SK-N-SH (cell line): ENCODE data around the gene TMEM94. TPM values are rescaled to one million over a fixed set of nuclear protein-coding genes. Genes with fewer than 3 reads are reported as not detected.

Source experiments
- CTCF ChIA-PET: fragments of 300-600, 350-600 bp; formaldehyde crosslinking; extraction: SDS; loops from one replicate; lab custom pipeline; 2021; lab: Yijun Ruan, JAX
- POLR2A ChIA-PET: fragments of 350-600 bp; sonication (Branson Sonifier 250); formaldehyde crosslinking; extraction: SDS; loops from one replicate; lab custom pipeline; 2020; ENCODE audit warnings: antibody characterized with exemption, inconsistent platforms; lab: Yijun Ruan, JAX
- DNase-seq: peaks from one replicate; pipeline ENCODE4 v3.0.0; 2012
- H2AFZ ChIP-seq: fragments of 200-600 bp; sonication (generic); 2 replicates; pipeline ENCODE4 v1.8.1; 2016; ENCODE audit warnings: antibody characterized with exemption, mild to moderate bottlenecking, low read depth
- H3F3A ChIP-seq: fragments of 200-600 bp; sonication (generic); replicated peaks from 2 replicates; pipeline ENCODE3; 2016; ENCODE audit warnings: antibody characterized with exemption, mild to moderate bottlenecking; ENCODE audit not compliant: insufficient read depth
- H3K27ac ChIP-seq, 2 experiments: fragments of 200-500 bp in 1 of 2; fragments of 200-600 bp in 1 of 2; sonication (Bioruptor generic) in 1 of 2; sonication (generic), shearing (Covaris generic) in 1 of 2; 2 replicates each; pipeline versions ENCODE4 v1.5.1 to v1.6.1; 2014 to 2016; ENCODE audit warnings: low read depth in 2 of 2, inconsistent platforms in 1 of 2, low read length in 1 of 2, mild to moderate bottlenecking in 1 of 2, mixed read lengths in 1 of 2
- H3K27me3 ChIP-seq: fragments of 200-600 bp; sonication (generic), shearing (Covaris generic); 2 replicates; pipeline ENCODE4 v1.6.1; 2016; ENCODE audit warnings: mixed run types; ENCODE audit not compliant: insufficient read depth
- H3K36me3 ChIP-seq, 2 experiments: fragments of 200-500 bp in 1 of 2; fragments of 200-600 bp in 1 of 2; sonication (Bioruptor generic) in 1 of 2; sonication (generic) in 1 of 2; replicated peaks in 1 of 2; 2 replicates each; pipeline versions ENCODE3 to v1.5.1; 2014 to 2016; ENCODE audit warnings: low read length in 1 of 2, mild to moderate bottlenecking in 1 of 2; ENCODE audit not compliant: insufficient read depth in 2 of 2, control insufficient read depth in 1 of 2
- H3K4me1 ChIP-seq, 2 experiments: fragments of 200-500 bp in 1 of 2; fragments of 200-600 bp in 1 of 2; sonication (Bioruptor generic) in 1 of 2; sonication (generic), shearing (Covaris generic) in 1 of 2; 2 replicates each; pipeline versions ENCODE4 v1.5.1 to v1.6.1; 2014 to 2016; ENCODE audit warnings: low read depth in 1 of 2, low read length in 1 of 2, mixed run types in 1 of 2; ENCODE audit not compliant: insufficient read depth in 2 of 2, control insufficient read depth in 1 of 2
- H3K4me2 ChIP-seq: fragments of 200-600 bp; sonication (generic), shearing (Covaris generic); 2 replicates; pipeline ENCODE4 v1.6.1; 2017; ENCODE audit warnings: mixed run types
- H3K4me3 ChIP-seq, 2 experiments: fragments of 200-500 bp in 1 of 2; fragments of 200-600 bp in 1 of 2; sonication (Bioruptor generic) in 1 of 2; sonication (generic), shearing (Covaris generic) in 1 of 2; 2 replicates each; pipeline versions ENCODE4 v1.5.1 to v1.8.1; 2014 to 2016; ENCODE audit warnings: low read depth in 2 of 2, inconsistent platforms in 1 of 2, low read length in 1 of 2, mild to moderate bottlenecking in 1 of 2, mixed read lengths in 1 of 2, moderate library complexity in 1 of 2
- H3K79me2 ChIP-seq: fragments of 200-600 bp; sonication (generic); 2 replicates; pipeline ENCODE4 v1.8.1; 2017; ENCODE audit warnings: mild to moderate bottlenecking; ENCODE audit not compliant: insufficient read depth
- H3K9ac ChIP-seq: fragments of 200-600 bp; sonication (generic); 2 replicates; pipeline ENCODE4 v1.6.1; 2017; ENCODE audit warnings: mixed run types
- H3K9me2 ChIP-seq: fragments of 200-600 bp; sonication (generic); 2 replicates; pipeline ENCODE4 v1.6.1; 2017; ENCODE audit warnings: mixed run types
- H3K9me3 ChIP-seq: fragments of 200-600 bp; sonication (generic); 2 replicates; pipeline ENCODE4 v1.6.1; 2017; ENCODE audit warnings: mixed run types, mild to moderate bottlenecking, moderate library complexity
- H4K20me1 ChIP-seq: fragments of 200-600 bp; sonication (generic); 2 replicates; pipeline ENCODE4 v1.6.1; 2017; ENCODE audit warnings: mild to moderate bottlenecking, mixed run types; ENCODE audit not compliant: insufficient read depth
- CHD2 ChIP-seq: fragments of 150-350 bp; IDR thresholded peaks from 2 replicates; pipeline ENCODE4 v1.6.1; 2018; ENCODE audit warnings: low read length; ENCODE audit not compliant: partially characterized antibody
- EP300 ChIP-seq, 2 experiments: IDR thresholded peaks; 2 replicates each; pipeline versions ENCODE4 v1.4.0 to v1.6.1; 2012; ENCODE audit warnings: borderline replicate concordance in 1 of 2, low read depth in 1 of 2, low read length in 1 of 2
- EZH2phosphoT487 ChIP-seq: fragments of 200-600 bp; sonication (generic); IDR thresholded peaks from 2 replicates; pipeline ENCODE4 v1.6.1; 2017; ENCODE audit warnings: low read depth, mixed run types, mild to moderate bottlenecking, antibody characterized with exemption, moderate library complexity, borderline replicate concordance
- FOXM1 ChIP-seq: IDR thresholded peaks from 2 replicates; pipeline ENCODE4 v1.4.0; 2012; ENCODE audit warnings: low read depth, mild to moderate bottlenecking
- PBX3 ChIP-seq: IDR thresholded peaks from 2 replicates; pipeline ENCODE4; 2012
- POLR2AphosphoS5 ChIP-seq: IDR thresholded peaks from 2 replicates; pipeline ENCODE4 v1.6.1; 2012; ENCODE audit warnings: low read depth, low read length
- RCOR1 ChIP-seq: fragments of 150-350 bp; IDR thresholded peaks from 2 replicates; pipeline ENCODE4 v1.6.1; 2017; ENCODE audit warnings: antibody characterized with exemption, low read length
- REST ChIP-seq: IDR thresholded peaks from 2 replicates; pipeline ENCODE4 v1.6.1; 2012; ENCODE audit warnings: mild to moderate bottlenecking, low read depth, low read length, moderate library complexity
- RXRA ChIP-seq: IDR thresholded peaks from 2 replicates; pipeline ENCODE4 v1.4.0; 2012; ENCODE audit warnings: low read depth, mild to moderate bottlenecking, borderline replicate concordance
- TCF12 ChIP-seq: IDR thresholded peaks from 2 replicates; pipeline ENCODE4 v1.4.0; 2012
- USF1 ChIP-seq: IDR thresholded peaks from 2 replicates; pipeline ENCODE4 v1.4.0; 2012; ENCODE audit warnings: low read depth, borderline replicate concordance
- USF2 ChIP-seq: fragments of 150-350 bp; IDR thresholded peaks from 2 replicates; pipeline ENCODE4 v1.6.1; 2017; ENCODE audit warnings: antibody characterized with exemption, low read length, low read depth, borderline replicate concordance
- WGBS: methylation state at CpG from one replicate; pipeline ENCODE4 v1.1.6; 2017; ENCODE audit warnings: low lambda C conversion rate; 5-methylcytosine and 5-hydroxymethylcytosine counted together
- polyA plus RNA-seq, 3 experiments: library from polyadenylated mRNA; depleted of rRNA; stranded (reverse); fragments of >200 nt; gene quantifications; 2 replicates each; pipeline ENCODE4 v1.2.3, GENCODE V29; 2012

Gene TMEM94
- polyA plus RNA-seq, 1 of the 3 experiments (the other 2 are of a cell fraction) = 89.9 TPM

- no peaks in the 10 kb centered on the region for H3K9me3 ChIP-seq
- no peak overlapping the region for H2AFZ ChIP-seq
- POLR2A ChIA-PET = no interaction called here
- H3K36me3 ChIP-seq = peaks cover 6 to 18% of the 10 kb centered on the region in 2 experiments
- H3K27ac ChIP-seq = no peak overlapping the region
- H3K9me2 ChIP-seq = no peaks in the 10 kb centered on the region
- H4K20me1 ChIP-seq = peaks cover 30% of the 10 kb centered on the region
- WGBS = 96% methylated on average over 7 of the region's 7 CpGs
- H3K79me2 ChIP-seq = peaks cover 14% of the 10 kb centered on the region; the same call in 1 of the 2 replicates
- DNase-seq = no peak
- H3K9ac ChIP-seq = no peak overlapping the region
- no peaks in the 10 kb centered on the region for H3F3A ChIP-seq
- no peaks in the 10 kb centered on the region for H3K27me3 ChIP-seq
- no peak overlapping the region for H3K4me3 ChIP-seq
- no peak for TF ChIP-seq EP300 (IDR thresholded peaks at IDR 0.05; ENCODE audit: borderline replicate concordance in 1 of 2, low read depth in 1 of 2, low read length in 1 of 2)
- H3K4me1 ChIP-seq = no peaks in the 10 kb centered on the region; a peak in 1 of 4 replicates
- CTCF ChIA-PET = interaction anchor here (0.9 to 1.3 kb wide), 7 partner anchors 20 to 271 kb away, joined by 3 to 5 read pairs (median 3); partner anchors contain the start of gene SMIM5
- no peak overlapping the region for H3K4me2 ChIP-seq
Observed at GRCh38 chr17:75478508-75478907, 22.1 kb downstream of the TMEM94 start.

GRCh38 chr17:75480281-75480680 is 23.8 kb downstream of the TMEM94 start:
- Histone ChIP-seq H3K9ac (no peak overlapping the region), H2AFZ (no peak overlapping the region), H3K27me3 (no peaks in the 10 kb centered on the region), H3K4me1 (no peaks in the 10 kb centered on the region; a peak in 1 of 4 replicates), H3K27ac (no peak overlapping the region), H3K9me2 (no peaks in the 10 kb centered on the region), H3K79me2 (peaks cover 17% of the 10 kb centered on the region; the same call in 1 of the 2 replicates), H3K9me3 (no peaks in the 10 kb centered on the region), H4K20me1 (peaks cover 28% of the 10 kb centered on the region), H3K36me3 (peaks cover 5 to 11% of the 10 kb centered on the region in 2 experiments), H3F3A (no peaks in the 10 kb centered on the region), H3K4me2 (no peak overlapping the region), H3K4me3 (no peak overlapping the region)
- TF ChIP-seq FOXM1 (no peak), POLR2AphosphoS5 (no peak), RCOR1 (no peak)
- no peak for DNase-seq
- ChIA-PET CTCF (interaction anchor here (0.9 to 1.3 kb wide), 4 partner anchors 36 to 68 kb away, joined by 3 to 4 read pairs (median 4); partner anchors contain the start of gene TSEN54), POLR2A (interaction anchor here (0.6 kb wide), 1 partner anchor 37 kb away, joined by 6 read pairs; no protein-coding TSS in a partner anchor)
- 100% methylated on average over 6 of the region's 6 CpGs for WGBS

GRCh38 chr17:75481194-75482068 is 25.0 kb downstream of the TMEM94 start:
- Histone ChIP-seq H3K9me2 (no peaks in the 10 kb centered on the region), H3K79me2 (peaks cover 17% of the 10 kb centered on the region; the same call in 1 of the 2 replicates), H3K4me2 (no peak overlapping the region), H3K9ac (no peak overlapping the region), H4K20me1 (peaks cover 26% of the 10 kb centered on the region), H3F3A (no peaks in the 10 kb centered on the region), H3K36me3 (peaks cover 8 to 11% of the 10 kb centered on the region in 2 experiments), H3K4me3 (no peak overlapping the region), H3K9me3 (no peaks in the 10 kb centered on the region), H3K27ac (no peak overlapping the region; a peak in 1 of 4 replicates), H3K4me1 (no peaks in the 10 kb centered on the region; a peak in 1 of 4 replicates), H2AFZ (no peak overlapping the region), H3K27me3 (no peaks in the 10 kb centered on the region)
- ChIA-PET POLR2A (no interaction called here), CTCF (interaction anchor here (0.8 to 2.1 kb wide), 5 partner anchors 13 to 69 kb away, joined by 3 to 6 read pairs (median 3); partner anchors contain the start of gene TSEN54)
- DNase-seq = no peak
- WGBS = 98% methylated on average over 10 of the region's 13 CpGs
- TF ChIP-seq REST (no peak), USF1 (no peak), TCF12 (no peak), EZH2phosphoT487 (no peak), PBX3 (no peak), USF2 (no peak), RXRA (no peak), CHD2 (no peak)
